Measurements from ENCODE around the gene REM2. TPM values are rescaled to one million over a fixed set of nuclear protein-coding genes. Genes with fewer than 3 reads are reported as not detected.
A peak's percentile ranks its signal among the peaks of the same experiment; 100 is the strongest.

Gene REM2
- total RNA-seq, 1 donor from 2014 or later = 0.36 TPM

GRCh38 chr14:22923746-22924145 is 40.7 kb downstream of the REM2 start:
- no peak overlapping the region for H3K4me3 Mint-ChIP-seq (ENCODE audit: unreplicated experiment)
- H3K27ac Mint-ChIP-seq (ENCODE audit: unreplicated experiment) = no peak overlapping the region
- DNase-seq (ENCODE audit: low spot score) = no peak
- H3K4me1 Mint-ChIP-seq (ENCODE audit: unreplicated experiment) = peaks cover 16% of the 10 kb centered on the region
- TF ChIP-seq CTCF (IDR thresholded peaks at IDR 0.05; ENCODE audit: unreplicated experiment) = no peak
- H3K9me3 Mint-ChIP-seq (ENCODE audit: unreplicated experiment) = no peaks in the 10 kb centered on the region
- peaks cover 27% of the 10 kb centered on the region for H3K36me3 Mint-ChIP-seq (ENCODE audit: low read depth, unreplicated experiment)
- peaks cover 7% of the 10 kb centered on the region for H3K27me3 Mint-ChIP-seq (ENCODE audit: unreplicated experiment)

GRCh38 chr14:22925513-22925912 is 42.5 kb downstream of the REM2 start:
- DNase-seq (ENCODE audit: low spot score) = no peak
- Mint-ChIP-seq H3K4me3 (ENCODE audit: unreplicated experiment) (no peak overlapping the region), H3K9me3 (ENCODE audit: unreplicated experiment) (no peaks in the 10 kb centered on the region), H3K4me1 (ENCODE audit: unreplicated experiment) (peaks cover 10% of the 10 kb centered on the region), H3K36me3 (ENCODE audit: low read depth, unreplicated experiment) (peaks cover 27% of the 10 kb centered on the region), H3K27ac (ENCODE audit: unreplicated experiment) (no peak overlapping the region), H3K27me3 (ENCODE audit: unreplicated experiment) (no peaks in the 10 kb centered on the region)
- TF ChIP-seq CTCF (IDR thresholded peaks at IDR 0.05; ENCODE audit: unreplicated experiment) = no peak

- H3K4me1 Mint-ChIP-seq (ENCODE audit: unreplicated experiment) = peaks cover 10% of the 10 kb centered on the region
- no peak for DNase-seq (ENCODE audit: low spot score)
- no peaks in the 10 kb centered on the region for H3K9me3 Mint-ChIP-seq (ENCODE audit: unreplicated experiment)
- no peak for TF ChIP-seq CTCF (IDR thresholded peaks at IDR 0.05; ENCODE audit: unreplicated experiment)
- H3K4me3 Mint-ChIP-seq (ENCODE audit: unreplicated experiment) = peak overlapping the region; percentile 78
- peaks cover 24% of the 10 kb centered on the region for H3K36me3 Mint-ChIP-seq (ENCODE audit: low read depth, unreplicated experiment)
- no peaks in the 10 kb centered on the region for H3K27me3 Mint-ChIP-seq (ENCODE audit: unreplicated experiment)
- no peak overlapping the region for H3K27ac Mint-ChIP-seq (ENCODE audit: unreplicated experiment)
These were observed 43.3 kb downstream of the REM2 start for GRCh38 chr14:22926316-22926715.

GRCh38 chr14:22928237-22929103 is 45.4 kb downstream of the REM2 start:
- Mint-ChIP-seq H3K4me1 (ENCODE audit: unreplicated experiment) (peaks cover 10% of the 10 kb centered on the region), H3K36me3 (ENCODE audit: low read depth, unreplicated experiment) (peaks cover 14% of the 10 kb centered on the region), H3K27me3 (ENCODE audit: unreplicated experiment) (no peaks in the 10 kb centered on the region), H3K9me3 (ENCODE audit: unreplicated experiment) (no peaks in the 10 kb centered on the region), H3K4me3 (ENCODE audit: unreplicated experiment) (no peak overlapping the region), H3K27ac (ENCODE audit: unreplicated experiment) (no peak overlapping the region)
- no peak for TF ChIP-seq CTCF (IDR thresholded peaks at IDR 0.05; ENCODE audit: unreplicated experiment)
- no peak for DNase-seq (ENCODE audit: low spot score)

Measured in endothelial cell (in vitro differentiated cells).